HG02852 (cell line): ENCODE data around the gene LMTK2.

ENCODE experiments used
- ATAC-seq: cut with Tn5 transposase; IDR thresholded peaks from one replicate; pipeline ENCODE4 v1.9.1; 2021; ENCODE audit warnings: mild to moderate bottlenecking, moderate library complexity; ENCODE audit not compliant: unreplicated experiment

LMTK2 gene

DNA sequence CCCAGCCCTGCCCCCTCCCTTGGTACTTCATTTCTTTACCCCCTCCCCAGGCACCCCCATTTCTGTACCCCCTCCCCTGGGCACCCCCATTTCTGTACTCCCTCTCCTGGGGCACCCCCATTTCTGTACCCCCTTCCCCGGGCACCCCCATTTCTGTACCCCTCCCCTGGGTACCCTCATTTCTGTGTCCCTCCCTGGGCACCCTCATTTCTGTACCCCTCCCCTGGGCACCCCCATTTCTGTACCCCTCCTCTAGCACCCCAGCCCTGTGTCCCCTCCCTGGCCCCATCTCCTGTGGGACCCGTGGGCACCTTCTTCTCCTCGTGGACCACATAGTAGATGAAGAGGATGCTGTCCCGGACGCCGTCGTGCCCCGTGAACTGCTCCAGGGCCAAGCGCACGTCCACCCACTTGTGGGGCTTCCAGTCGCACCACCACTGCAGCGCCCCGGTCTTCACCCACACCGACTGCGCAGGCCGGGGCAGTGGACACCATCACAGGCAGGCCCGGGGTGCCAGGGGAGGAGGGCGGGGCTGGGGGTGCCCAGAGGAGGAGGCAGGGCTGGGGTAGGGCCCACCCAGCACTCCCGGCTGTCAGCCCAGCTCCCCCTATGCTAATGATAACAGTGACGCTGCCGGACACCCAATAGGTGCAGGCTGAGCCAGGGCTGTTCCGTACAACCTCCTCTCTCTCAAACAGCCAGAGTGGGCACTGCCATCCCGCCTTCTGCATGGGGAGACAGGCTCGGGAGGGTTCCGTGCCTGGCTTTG lies 125.0 kb downstream of the LMTK2 start:
- ATAC-seq = no peak

GRCh38 chr7:98232263-98232585 lies 125.6 kb downstream of the LMTK2 start:
- no peak for ATAC-seq

GRCh38 chr7:98232799-98233198 lies 126.1 kb downstream of the LMTK2 start:
- ATAC-seq = no peak

DNA sequence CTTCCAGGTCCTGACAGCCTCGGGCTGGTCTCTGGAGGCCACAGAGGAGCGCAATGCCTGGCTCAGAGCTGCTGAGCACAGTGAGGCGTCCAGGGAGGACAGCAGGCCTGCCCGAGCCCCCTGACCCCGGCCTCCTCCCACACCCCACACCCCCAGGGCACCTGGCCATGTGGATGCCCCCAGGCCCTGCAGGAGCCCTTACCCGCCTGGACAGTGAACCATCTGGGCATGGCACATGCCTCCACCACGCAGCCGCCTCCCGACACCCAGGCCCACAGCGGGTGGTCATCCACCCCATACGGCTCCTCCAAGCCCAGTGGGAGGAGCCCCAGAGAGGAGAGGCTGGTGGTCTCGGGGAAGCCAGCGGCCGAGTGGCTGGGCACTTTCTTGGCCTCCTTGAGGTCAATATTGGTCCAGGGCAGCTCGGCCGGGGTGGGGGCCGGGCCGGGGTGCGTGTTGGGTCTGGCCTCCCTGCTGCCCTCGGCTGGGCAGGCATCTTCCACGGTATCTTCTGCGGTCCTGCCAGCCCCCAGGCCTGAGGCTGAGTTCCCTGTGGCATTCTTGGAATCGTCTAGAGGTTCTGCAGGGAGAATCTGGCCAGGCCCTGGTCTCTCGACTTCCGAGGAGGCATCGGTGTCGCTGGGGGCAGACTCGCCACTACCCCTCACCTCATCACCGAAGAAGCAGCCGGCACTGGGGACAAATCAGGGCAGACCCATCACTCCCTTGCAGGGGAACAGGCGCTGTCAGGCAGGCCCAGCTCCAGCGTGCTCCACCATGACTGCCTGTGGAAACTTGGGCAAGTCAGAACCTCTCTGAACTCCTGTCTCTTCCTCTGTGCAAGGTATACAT lies 126.8 kb downstream of the LMTK2 start:
- ATAC-seq = no peak

GRCh38 chr7:98234429-98235147 lies 127.9 kb downstream of the LMTK2 start:
- no peak for ATAC-seq

DNA sequence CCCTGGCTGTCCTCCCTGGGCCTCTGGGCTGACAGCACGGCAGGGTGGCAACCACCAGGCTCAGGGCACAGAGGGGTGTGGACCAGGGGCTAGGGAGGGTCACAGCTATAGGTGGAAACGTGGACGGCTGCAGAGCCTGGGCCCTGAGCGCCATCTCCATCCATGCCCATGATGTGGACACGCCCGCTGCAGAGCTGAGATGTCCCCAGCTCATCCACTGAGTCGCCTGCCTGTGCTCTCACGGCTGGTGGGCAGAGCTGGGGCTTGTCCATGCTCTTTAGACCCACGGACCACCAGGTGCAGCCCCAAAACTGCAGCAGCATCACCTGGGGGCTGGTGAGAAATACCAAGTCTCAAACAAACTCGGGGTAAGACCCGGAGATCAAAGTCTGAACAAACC lies 129.2 kb downstream of the LMTK2 start:
- no peak for ATAC-seq

DNA sequence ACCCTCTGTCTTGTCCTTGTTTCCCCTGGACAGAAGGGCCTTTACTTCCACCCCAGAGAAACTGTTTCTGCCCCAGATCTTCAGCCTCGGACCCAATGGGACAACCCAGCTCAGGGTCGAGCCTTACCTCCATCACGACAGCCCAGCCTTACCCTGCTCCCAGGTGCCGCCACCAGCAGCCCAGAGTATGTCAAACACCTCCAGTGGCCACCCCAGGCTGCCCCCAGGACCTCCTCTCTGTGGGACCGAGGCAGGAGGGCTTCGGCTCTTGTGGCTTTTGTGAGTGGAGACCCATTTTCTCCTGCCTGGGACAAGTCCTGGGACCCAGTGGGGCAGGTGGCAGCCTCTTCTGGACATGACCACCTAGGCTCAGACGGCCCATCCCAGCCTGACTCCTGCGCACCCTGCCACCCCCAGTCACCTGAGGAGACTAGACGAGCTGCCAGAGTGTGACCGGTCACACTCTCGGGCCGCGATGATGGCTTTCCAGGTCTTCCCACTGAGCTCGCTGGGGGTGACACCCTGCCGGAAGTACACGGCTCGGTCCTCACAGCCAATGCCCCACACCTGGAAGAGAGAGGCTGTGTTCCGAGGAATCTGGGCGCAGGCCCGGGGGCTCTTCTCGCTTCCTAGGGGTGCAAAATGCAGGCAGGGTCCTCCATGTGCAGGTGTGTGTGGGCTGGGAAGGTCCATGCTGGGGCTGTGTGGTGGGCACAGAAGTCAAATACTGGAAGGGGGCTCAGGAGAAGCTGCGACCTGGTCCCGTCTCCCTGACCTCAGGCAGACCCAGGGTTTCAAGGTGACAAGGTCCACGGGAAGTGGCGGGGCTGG lies 129.9 kb downstream of the LMTK2 start:
- ATAC-seq = no peak

DNA sequence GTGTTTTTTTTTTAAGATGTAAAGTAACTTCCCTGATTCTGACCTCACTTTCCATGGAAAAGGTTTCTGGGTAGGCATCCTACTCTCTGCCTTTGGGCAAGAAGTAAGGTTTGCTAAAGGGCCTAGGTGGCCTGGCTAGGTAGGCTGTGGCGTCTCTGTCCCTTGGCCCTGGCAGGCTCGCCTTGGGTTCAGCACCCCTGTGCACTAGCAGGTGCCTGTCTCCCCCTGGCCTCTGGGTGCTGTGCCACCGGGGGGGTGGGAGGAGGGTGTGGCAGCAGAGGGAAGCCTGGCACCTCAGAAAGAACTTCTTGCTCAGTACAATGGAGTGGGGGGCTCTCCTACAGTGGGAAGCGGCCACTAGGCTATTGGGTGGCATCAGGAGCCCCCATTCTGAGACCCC lies 131.4 kb downstream of the LMTK2 start:
- ATAC-seq = no peak

DNA sequence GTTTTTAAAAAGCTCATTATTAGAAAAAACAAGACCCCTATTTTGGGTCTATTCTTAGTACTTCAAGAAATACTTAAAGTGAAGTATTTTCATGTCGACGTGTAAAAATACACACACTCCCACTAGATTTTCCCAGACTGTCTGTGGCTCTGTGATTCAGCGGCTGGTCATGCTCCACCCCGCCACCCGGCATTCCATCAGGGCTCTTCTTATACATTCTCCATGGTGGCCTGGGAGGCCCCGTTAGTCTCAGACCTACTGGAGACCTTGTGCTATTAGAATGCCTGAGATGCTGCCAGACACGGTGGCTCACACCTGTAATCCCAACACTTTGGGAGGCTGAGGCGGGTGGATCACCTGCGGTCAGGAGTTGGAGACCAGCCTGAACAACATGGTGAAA lies 132.3 kb downstream of the LMTK2 start:
- no peak for ATAC-seq

GRCh38 chr7:98240961-98241673 lies 134.5 kb downstream of the LMTK2 start:
- ATAC-seq = peak; percentile 72

DNA sequence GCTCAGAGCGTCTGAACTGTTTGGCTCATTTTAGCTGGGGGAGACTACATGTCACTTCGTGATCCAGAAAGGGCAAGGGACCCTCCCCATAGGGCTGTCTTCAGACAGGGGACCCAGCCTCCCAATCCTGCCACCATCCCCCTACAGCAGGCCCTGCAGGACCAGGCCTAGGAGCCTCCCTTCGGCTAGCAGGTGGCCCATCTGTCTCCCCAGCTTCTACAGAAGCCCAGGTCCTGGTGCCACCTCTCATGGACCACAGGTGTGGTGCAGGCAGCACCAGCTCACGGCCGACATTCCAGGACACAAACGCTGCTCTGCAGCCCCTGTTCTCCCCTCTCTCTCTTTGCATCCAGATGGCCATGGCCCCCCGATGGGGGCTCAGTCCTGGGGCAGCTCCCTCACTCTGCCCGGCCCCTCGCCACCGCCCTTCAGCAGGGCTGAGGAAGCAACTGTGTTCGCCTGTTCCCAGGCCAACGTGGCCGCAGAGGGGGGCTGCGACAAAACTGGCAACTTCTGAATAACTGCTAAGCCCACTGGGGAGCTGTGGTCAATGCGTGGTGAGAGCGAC lies 135.1 kb downstream of the LMTK2 start:
- no peak for ATAC-seq

DNA sequence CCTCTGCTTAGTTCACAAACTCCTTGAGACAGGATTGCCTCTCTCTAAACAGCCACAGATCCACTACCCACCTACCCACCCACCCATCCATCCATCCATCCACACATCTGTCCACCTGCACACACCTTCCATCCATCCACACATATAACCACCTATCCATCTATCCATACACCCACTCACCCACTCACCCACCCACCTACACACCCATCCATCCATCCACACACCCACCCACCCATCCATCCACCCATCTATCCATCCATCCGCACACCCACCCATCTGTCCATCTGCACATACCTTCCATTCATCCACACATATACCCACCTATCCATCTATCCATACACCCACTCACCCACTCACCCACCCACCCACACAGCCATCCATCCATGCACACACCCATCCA lies 135.7 kb downstream of the LMTK2 start:
- no peak for ATAC-seq

- no peak for ATAC-seq
Measured at GRCh38 chr7:98242934-98243333, 136.3 kb downstream of the LMTK2 start.

GRCh38 chr7:98244871-98245270 lies 138.2 kb downstream of the LMTK2 start:
- no peak for ATAC-seq

GRCh38 chr7:98248156-98248555 lies 141.5 kb downstream of the LMTK2 start:
- ATAC-seq = no peak

DNA sequence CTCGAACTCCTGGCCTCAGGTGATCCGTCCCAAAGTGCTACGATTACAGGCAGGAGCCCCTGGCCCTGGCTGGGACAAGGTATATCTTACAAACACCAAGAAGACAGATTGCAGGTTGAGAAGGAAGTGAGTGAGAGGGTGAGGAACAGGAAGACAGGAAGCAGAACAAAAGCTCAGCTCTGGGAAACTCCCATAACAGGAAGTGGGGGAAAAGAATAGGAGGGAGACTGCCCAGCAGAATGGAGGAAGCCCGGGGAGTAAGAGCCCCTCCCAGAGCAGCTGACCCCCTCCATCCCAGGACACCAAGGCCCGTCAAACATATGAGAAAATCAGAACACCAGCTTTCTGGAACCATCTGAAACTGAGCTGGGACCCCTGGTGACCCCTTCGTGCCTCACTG lies 142.4 kb downstream of the LMTK2 start:
- ATAC-seq = no peak

- no peak for ATAC-seq
Measured at GRCh38 chr7:98250789-98251188, 144.1 kb downstream of the LMTK2 start.

DNA sequence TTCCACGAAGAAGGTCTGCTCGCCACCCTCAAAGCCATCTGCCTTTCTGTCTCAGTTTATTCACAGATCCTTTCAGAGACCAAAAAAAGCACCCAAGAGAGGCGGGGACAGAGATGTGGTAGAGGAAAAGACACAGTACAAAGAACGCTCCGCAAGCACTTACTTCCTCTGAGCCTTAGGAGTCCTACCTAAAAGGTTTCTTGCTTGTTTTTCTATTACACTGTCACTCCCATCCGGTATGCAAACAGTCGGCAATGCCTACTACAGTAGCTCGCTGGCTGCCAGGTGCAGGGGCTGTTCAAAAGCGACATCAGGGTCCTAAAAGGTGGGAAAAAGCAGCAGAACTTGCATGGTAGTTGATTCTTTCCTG lies 144.6 kb downstream of the LMTK2 start:
- ATAC-seq = peak; percentile 31

- peak; percentile 95 for ATAC-seq
Measured at GRCh38 chr7:98251601-98252424, 145.2 kb downstream of the LMTK2 start, which contains the start of gene TECPR1. TSS of gene TECPR1 (minus strand) at chr7:98252232. CDS start at chr7:98246146, 6,086 bp downstream.
